ENCODE measurements around the gene TLR10. TPM values are rescaled to one million over a fixed set of nuclear protein-coding genes. Genes with fewer than 3 reads are reported as not detected.

Gene TLR10
- total RNA-seq, 1 donor from 2014 or later = 0.78 TPM

DNA sequence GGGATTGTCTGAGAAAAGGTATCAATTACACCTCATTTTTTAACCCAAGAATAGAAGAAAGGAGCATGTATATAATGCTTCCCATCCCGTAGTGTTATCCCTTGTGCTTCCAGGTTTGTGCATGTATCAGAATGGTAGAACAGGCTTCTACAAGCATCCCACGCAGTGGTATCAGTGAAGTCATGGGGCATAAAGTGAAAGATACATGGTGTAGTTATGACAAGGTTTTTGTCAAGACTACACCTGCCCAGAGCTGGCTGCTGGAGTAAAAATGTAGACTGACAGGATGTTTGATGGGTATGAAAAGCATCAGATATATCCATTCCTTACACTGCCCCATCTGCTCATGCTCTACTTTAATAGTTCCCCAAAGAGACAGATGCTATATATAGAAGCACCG lies 12.3 kb upstream of the TLR10 start:
- no peak for ATAC-seq

DNA sequence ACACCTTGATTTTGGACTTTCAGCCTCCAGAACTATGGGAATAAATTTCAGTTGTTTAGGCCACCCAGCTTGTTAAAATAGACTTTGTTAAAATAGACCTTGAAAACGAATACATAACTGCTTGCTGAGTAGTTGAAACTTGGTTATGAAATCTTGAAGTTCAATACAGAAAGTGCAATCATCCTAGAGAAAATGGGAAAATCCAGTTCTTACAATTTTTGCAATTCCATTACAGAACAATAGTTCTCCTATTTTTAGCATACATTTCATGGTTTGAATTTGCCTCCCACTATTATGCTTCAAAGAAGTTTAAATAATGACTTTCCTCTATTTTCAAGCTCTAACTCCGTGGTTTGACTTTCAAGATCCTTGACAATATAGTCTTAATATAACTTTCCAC lies 11.3 kb upstream of the TLR10 start:
- ATAC-seq (no peak), DNase-seq (no peak)
- no peak overlapping the region for H3K4me3 ChIP-seq
- intact Hi-C loops (cut with DNase I) = no loop called here
- H3K27me3 ChIP-seq = no peaks in the 10 kb centered on the region
- H3K9me3 ChIP-seq = no peaks in the 10 kb centered on the region
- peaks cover 11% of the 10 kb centered on the region for H3K36me3 ChIP-seq
- TF ChIP-seq, protein P1, sequence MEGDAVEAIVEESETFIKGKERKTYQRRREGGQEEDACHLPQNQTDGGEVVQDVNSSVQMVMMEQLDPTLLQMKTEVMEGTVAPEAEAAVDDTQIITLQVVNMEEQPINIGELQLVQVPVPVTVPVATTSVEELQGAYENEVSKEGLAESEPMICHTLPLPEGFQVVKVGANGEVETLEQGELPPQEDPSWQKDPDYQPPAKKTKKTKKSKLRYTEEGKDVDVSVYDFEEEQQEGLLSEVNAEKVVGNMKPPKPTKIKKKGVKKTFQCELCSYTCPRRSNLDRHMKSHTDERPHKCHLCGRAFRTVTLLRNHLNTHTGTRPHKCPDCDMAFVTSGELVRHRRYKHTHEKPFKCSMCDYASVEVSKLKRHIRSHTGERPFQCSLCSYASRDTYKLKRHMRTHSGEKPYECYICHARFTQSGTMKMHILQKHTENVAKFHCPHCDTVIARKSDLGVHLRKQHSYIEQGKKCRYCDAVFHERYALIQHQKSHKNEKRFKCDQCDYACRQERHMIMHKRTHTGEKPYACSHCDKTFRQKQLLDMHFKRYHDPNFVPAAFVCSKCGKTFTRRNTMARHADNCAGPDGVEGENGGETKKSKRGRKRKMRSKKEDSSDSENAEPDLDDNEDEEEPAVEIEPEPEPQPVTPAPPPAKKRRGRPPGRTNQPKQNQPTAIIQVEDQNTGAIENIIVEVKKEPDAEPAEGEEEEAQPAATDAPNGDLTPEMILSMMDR (IDR thresholded peaks at IDR 0.05) = no peak
- H3K27ac ChIP-seq = no peak overlapping the region
- H3K4me1 ChIP-seq = no peaks in the 10 kb centered on the region

More for the DNA sequence above, 12.3 kb upstream of the TLR10 start:
- intact Hi-C loops (cut with DNase I) = no loop called here
- TF ChIP-seq, protein P1 (IDR thresholded peaks at IDR 0.05) = no peak
- Histone ChIP-seq H3K27ac (no peak overlapping the region), H3K4me1 (no peaks in the 10 kb centered on the region), H3K4me3 (no peak overlapping the region), H3K9me3 (no peaks in the 10 kb centered on the region), H3K36me3 (peaks cover 19% of the 10 kb centered on the region), H3K27me3 (no peaks in the 10 kb centered on the region)
- no peak for DNase-seq

DNA sequence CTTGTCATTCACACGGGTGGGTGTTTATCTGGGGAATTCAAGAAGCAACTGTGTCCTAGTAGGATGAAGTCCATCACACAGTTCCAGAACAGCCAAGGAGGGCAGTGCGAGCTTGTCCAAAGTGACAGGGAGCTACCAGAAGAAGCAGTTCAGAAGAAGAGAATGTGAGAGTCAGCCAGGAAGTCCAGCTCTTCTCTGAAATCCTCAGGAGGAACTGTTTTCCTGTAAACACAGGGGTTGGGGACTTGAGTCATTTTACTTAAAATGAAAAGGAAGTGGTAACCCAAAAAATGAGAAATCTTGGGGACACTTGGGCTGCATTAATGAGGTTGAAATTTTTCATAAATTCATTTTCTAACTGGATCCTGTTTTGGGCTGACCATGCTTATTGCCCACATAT lies 8.2 kb upstream of the TLR10 start:
- Histone ChIP-seq H3K27me3 (no peaks in the 10 kb centered on the region), H3K36me3 (no peaks in the 10 kb centered on the region), H3K9me3 (no peaks in the 10 kb centered on the region), H3K27ac (peak overlapping the region; percentile 12), H3K4me1 (no peaks in the 10 kb centered on the region), H3K4me3 (no peak overlapping the region)
- intact Hi-C loops (cut with DNase I) = no loop called here
- TF ChIP-seq, protein P1 (IDR thresholded peaks at IDR 0.05) = no peak
- ATAC-seq (peak; percentile 60), DNase-seq (no peak)

DNA sequence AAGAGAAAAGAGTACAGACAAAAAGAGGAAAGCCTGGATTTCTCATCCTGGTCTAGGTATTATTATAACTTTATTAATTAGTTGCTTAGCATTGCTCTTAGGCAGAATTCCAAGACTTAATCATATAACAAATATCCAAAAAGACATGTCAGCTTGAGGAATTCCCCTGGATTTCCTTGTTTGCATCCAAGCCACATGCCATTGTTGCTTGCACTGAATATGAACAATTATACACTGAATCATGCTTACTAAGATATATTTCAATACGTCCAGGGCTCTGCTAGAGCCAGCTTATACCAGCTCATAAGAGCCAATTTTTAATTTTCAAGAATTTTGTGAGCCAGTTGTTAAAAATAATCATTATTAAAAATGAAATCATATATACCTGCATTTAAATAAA lies 5.5 kb upstream of the TLR10 start:
- no peaks in the 10 kb centered on the region for H3K9me3 ChIP-seq
- no peak for DNase-seq
- H3K36me3 ChIP-seq = no peaks in the 10 kb centered on the region
- H3K4me3 ChIP-seq = no peak overlapping the region
- ATAC-seq = no peak
- intact Hi-C loops (cut with DNase I) = no loop called here
- H3K4me1 ChIP-seq = no peaks in the 10 kb centered on the region
- no peak overlapping the region for H3K27ac ChIP-seq
- H3K27me3 ChIP-seq = no peaks in the 10 kb centered on the region
- TF ChIP-seq, protein P1 (IDR thresholded peaks at IDR 0.05) = no peak

DNA sequence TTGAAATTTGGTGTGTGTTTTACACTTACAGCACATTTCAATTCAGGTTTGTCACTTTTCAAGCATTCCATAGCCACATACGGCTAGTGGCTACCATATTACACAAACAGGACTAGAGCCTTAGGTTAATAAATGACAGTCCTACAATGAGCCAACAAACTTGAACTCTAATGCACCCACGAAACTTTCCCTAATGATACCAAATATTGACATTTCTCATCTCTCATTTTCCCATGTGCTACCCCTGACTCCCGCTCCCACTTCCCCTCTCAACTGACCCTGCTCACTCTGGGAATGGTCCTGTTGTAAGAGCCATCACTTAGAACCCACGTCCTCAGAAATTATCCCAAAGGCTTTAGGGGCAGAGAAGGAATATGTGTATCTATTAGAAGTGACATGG lies 4.9 kb upstream of the TLR10 start:
- TF ChIP-seq, protein P1 (IDR thresholded peaks at IDR 0.05) = no peak
- intact Hi-C loops (cut with DNase I) = no loop called here
- Histone ChIP-seq H3K9me3 (no peaks in the 10 kb centered on the region), H3K4me1 (no peaks in the 10 kb centered on the region), H3K27ac (no peak overlapping the region), H3K36me3 (no peaks in the 10 kb centered on the region), H3K27me3 (no peaks in the 10 kb centered on the region), H3K4me3 (no peak overlapping the region)
- DNase-seq (no peak), ATAC-seq (no peak)

DNA sequence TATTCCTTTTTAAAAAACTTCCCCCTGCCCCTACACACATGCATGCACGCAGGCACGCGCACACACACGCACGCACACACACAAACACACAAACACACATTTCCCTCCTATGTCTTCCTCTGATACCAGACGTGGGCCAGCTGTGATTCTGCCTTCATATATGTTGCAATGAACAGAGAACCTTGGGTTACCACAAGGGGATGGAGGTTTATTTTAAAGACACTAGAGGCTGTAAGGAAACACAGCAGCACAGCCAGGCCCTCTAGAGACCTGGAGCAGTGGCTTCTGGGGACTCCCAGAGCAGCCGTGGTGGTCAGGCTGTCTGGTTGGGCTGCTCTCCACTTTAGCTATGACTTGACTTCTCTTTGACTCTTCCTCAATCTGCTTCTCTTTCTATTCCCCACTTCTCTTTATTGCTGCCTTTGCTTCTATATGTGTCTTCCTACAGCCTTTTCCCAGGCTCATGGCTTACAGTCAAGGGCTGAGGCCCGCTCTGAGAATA lies 3.2 kb upstream of the TLR10 start:
- TF ChIP-seq, protein P1 (IDR thresholded peaks at IDR 0.05) = no peak
- peak; percentile 91 for ATAC-seq
- Histone ChIP-seq H3K9me3 (no peaks in the 10 kb centered on the region), H3K4me3 (no peak overlapping the region), H3K36me3 (no peaks in the 10 kb centered on the region), H3K27me3 (no peaks in the 10 kb centered on the region), H3K27ac (peak overlapping the region; percentile 17), H3K4me1 (no peaks in the 10 kb centered on the region)
- DNase-seq = peak; percentile 66
- intact Hi-C loops (cut with DNase I) = no loop called here
